T-helper 1 cell treated with Interleukin-12 subunit alpha and Interleukin-12 subunit beta and Interleukin-4 antibody, amounts not matched to agents 30 μg/mL and 1 μg/mL, for 36 hours (primary cell): Measurements from ENCODE around the gene GLYATL1.

ENCODE experiments used
- H3K27ac Mint-ChIP-seq: one replicate; pipeline ENCODE4 v1.8.0; 2021; ENCODE audit warnings: mild to moderate bottlenecking, mixed read lengths
- H3K27me3 Mint-ChIP-seq: one replicate; pipeline ENCODE4 v1.8.0; 2021; ENCODE audit warnings: low read depth, mixed read lengths
- H3K36me3 Mint-ChIP-seq: one replicate; pipeline ENCODE4 v1.8.0; 2021; ENCODE audit warnings: low read depth, mixed read lengths
- H3K4me1 Mint-ChIP-seq: one replicate; pipeline ENCODE4 v1.8.0; 2021; ENCODE audit warnings: low read depth, mixed read lengths
- H3K4me3 Mint-ChIP-seq: one replicate; pipeline ENCODE4 v1.8.0; 2021; ENCODE audit warnings: mild to moderate bottlenecking, moderate library complexity, mixed read lengths
- H3K9me3 Mint-ChIP-seq: one replicate; pipeline ENCODE4 v1.8.0; 2021; ENCODE audit warnings: mixed read lengths

The GLYATL1 gene

GRCh38 chr11:58940028-58940427, 740 bp downstream of the GLYATL1 start:
- Mint-ChIP-seq H3K27ac (no peak overlapping the region), H3K4me1 (no peaks in the 10 kb centered on the region), H3K27me3 (peaks cover 4% of the 10 kb centered on the region), H3K36me3 (no peaks in the 10 kb centered on the region), H3K9me3 (no peaks in the 10 kb centered on the region), H3K4me3 (no peak overlapping the region)

- no peaks in the 10 kb centered on the region for H3K9me3 Mint-ChIP-seq
- no peaks in the 10 kb centered on the region for H3K4me1 Mint-ChIP-seq
- no peak overlapping the region for H3K27ac Mint-ChIP-seq
- peaks cover 8% of the 10 kb centered on the region for H3K27me3 Mint-ChIP-seq
- no peaks in the 10 kb centered on the region for H3K36me3 Mint-ChIP-seq
- H3K4me3 Mint-ChIP-seq: no peak overlapping the region
These were observed 2.5 kb downstream of the GLYATL1 start for GRCh38 chr11:58941838-58942237.

- H3K4me3 Mint-ChIP-seq: no peak overlapping the region
- H3K9me3 Mint-ChIP-seq: no peaks in the 10 kb centered on the region
- H3K27ac Mint-ChIP-seq: no peak overlapping the region
- H3K4me1 Mint-ChIP-seq: no peaks in the 10 kb centered on the region
- peaks cover 8% of the 10 kb centered on the region for H3K27me3 Mint-ChIP-seq
- H3K36me3 Mint-ChIP-seq: no peaks in the 10 kb centered on the region
These were observed 6.4 kb downstream of the GLYATL1 start for GRCh38 chr11:58945663-58946062.

GRCh38 chr11:58949184-58949583, 9.9 kb downstream of the GLYATL1 start:
- Mint-ChIP-seq H3K9me3 (no peaks in the 10 kb centered on the region), H3K4me1 (no peaks in the 10 kb centered on the region), H3K27me3 (peaks cover 4% of the 10 kb centered on the region), H3K36me3 (no peaks in the 10 kb centered on the region), H3K4me3 (no peak overlapping the region), H3K27ac (no peak overlapping the region)

- Mint-ChIP-seq H3K4me3 (no peak overlapping the region), H3K36me3 (no peaks in the 10 kb centered on the region), H3K9me3 (no peaks in the 10 kb centered on the region), H3K4me1 (no peaks in the 10 kb centered on the region), H3K27ac (no peak overlapping the region), H3K27me3 (no peaks in the 10 kb centered on the region)
These were observed 18.6 kb downstream of the GLYATL1 start for GRCh38 chr11:58957922-58958321.

GRCh38 chr11:58958500-58958899, 19.2 kb downstream of the GLYATL1 start:
- no peak overlapping the region for H3K27ac Mint-ChIP-seq
- no peak overlapping the region for H3K4me3 Mint-ChIP-seq
- H3K4me1 Mint-ChIP-seq: no peaks in the 10 kb centered on the region
- H3K27me3 Mint-ChIP-seq: no peaks in the 10 kb centered on the region
- no peaks in the 10 kb centered on the region for H3K36me3 Mint-ChIP-seq
- no peaks in the 10 kb centered on the region for H3K9me3 Mint-ChIP-seq

- Mint-ChIP-seq H3K27ac (no peak overlapping the region), H3K4me3 (no peak overlapping the region), H3K9me3 (no peaks in the 10 kb centered on the region), H3K4me1 (no peaks in the 10 kb centered on the region), H3K27me3 (no peaks in the 10 kb centered on the region), H3K36me3 (no peaks in the 10 kb centered on the region)
These were observed 24.3 kb downstream of the GLYATL1 start for GRCh38 chr11:58963551-58964104.

- Mint-ChIP-seq H3K4me3 (no peak overlapping the region), H3K4me1 (no peaks in the 10 kb centered on the region), H3K9me3 (no peaks in the 10 kb centered on the region), H3K27ac (no peak overlapping the region), H3K36me3 (no peaks in the 10 kb centered on the region), H3K27me3 (no peaks in the 10 kb centered on the region)
These were observed 26.1 kb downstream of the GLYATL1 start for GRCh38 chr11:58965246-58965985.

GRCh38 chr11:58968251-58968711, 29.0 kb downstream of the GLYATL1 start:
- Mint-ChIP-seq H3K36me3 (no peaks in the 10 kb centered on the region), H3K4me3 (no peak overlapping the region), H3K27me3 (no peaks in the 10 kb centered on the region), H3K27ac (no peak overlapping the region), H3K9me3 (no peaks in the 10 kb centered on the region), H3K4me1 (no peaks in the 10 kb centered on the region)

- no peaks in the 10 kb centered on the region for H3K9me3 Mint-ChIP-seq
- no peaks in the 10 kb centered on the region for H3K4me1 Mint-ChIP-seq
- no peak overlapping the region for H3K27ac Mint-ChIP-seq
- H3K36me3 Mint-ChIP-seq: no peaks in the 10 kb centered on the region
- H3K4me3 Mint-ChIP-seq: no peak overlapping the region
- H3K27me3 Mint-ChIP-seq: peaks cover 3% of the 10 kb centered on the region
These were observed 38.2 kb downstream of the GLYATL1 start for GRCh38 chr11:58977470-58977869.

- Mint-ChIP-seq H3K36me3 (no peaks in the 10 kb centered on the region), H3K4me1 (no peaks in the 10 kb centered on the region), H3K4me3 (no peak overlapping the region), H3K9me3 (no peaks in the 10 kb centered on the region), H3K27ac (no peak overlapping the region), H3K27me3 (peaks cover 3% of the 10 kb centered on the region)
These were observed 39.9 kb downstream of the GLYATL1 start for GRCh38 chr11:58979222-58979621.

- H3K9me3 Mint-ChIP-seq: no peaks in the 10 kb centered on the region
- no peak overlapping the region for H3K27ac Mint-ChIP-seq
- peaks cover 3% of the 10 kb centered on the region for H3K27me3 Mint-ChIP-seq
- H3K4me1 Mint-ChIP-seq: no peaks in the 10 kb centered on the region
- H3K4me3 Mint-ChIP-seq: no peak overlapping the region
- H3K36me3 Mint-ChIP-seq: no peaks in the 10 kb centered on the region
These were observed 41.0 kb downstream of the GLYATL1 start for GRCh38 chr11:58980159-58980843.

GRCh38 chr11:58992489-58992888, 53.2 kb downstream of the GLYATL1 start:
- Mint-ChIP-seq H3K36me3 (no peaks in the 10 kb centered on the region), H3K27ac (no peak overlapping the region), H3K27me3 (no peaks in the 10 kb centered on the region), H3K4me3 (no peak overlapping the region), H3K9me3 (no peaks in the 10 kb centered on the region), H3K4me1 (no peaks in the 10 kb centered on the region)

- no peak overlapping the region for H3K4me3 Mint-ChIP-seq
- no peak overlapping the region for H3K27ac Mint-ChIP-seq
- H3K36me3 Mint-ChIP-seq: no peaks in the 10 kb centered on the region
- no peaks in the 10 kb centered on the region for H3K27me3 Mint-ChIP-seq
- no peaks in the 10 kb centered on the region for H3K4me1 Mint-ChIP-seq
- no peaks in the 10 kb centered on the region for H3K9me3 Mint-ChIP-seq
These were observed 54.9 kb downstream of the GLYATL1 start for GRCh38 chr11:58994171-58994570.
